IMR-90 (cell line): ENCODE results near the gene FZD4.

Source experiments
- CTCF ChIP-seq: conservative IDR thresholded peaks from 2 replicates; pipeline ENCODE4 v1.5.1; 2012; ENCODE audit warnings: mild to moderate bottlenecking, low read depth, low read length, improper control_type of control experiment
- POLR2A ChIP-seq: IDR thresholded peaks from 2 replicates; pipeline ENCODE4 v1.6.1; 2012; ENCODE audit warnings: mild to moderate bottlenecking, low read depth, low read length
- USF2 ChIP-seq: fragments of 150-350 bp; IDR thresholded peaks from 2 replicates; pipeline ENCODE4 v1.6.1; 2017; ENCODE audit warnings: mild to moderate bottlenecking, antibody characterized with exemption, low read length, low read depth

GRCh38 chr11:86918973-86919372, 36.2 kb downstream of the FZD4 start:
- no peak for TF ChIP-seq POLR2A
- no peak for TF ChIP-seq USF2
- no peak for TF ChIP-seq CTCF
